Prostate gland (tissue), 2 donors: ENCODE measurements around the gene PCDH7. TPM values are rescaled to one million over a fixed set of nuclear protein-coding genes. Genes with fewer than 3 reads are reported as not detected.

Source experiments
- DNase-seq: peaks from one replicate; pipeline ENCODE4 v3.0.0-alpha.2; 2019; ENCODE audit warnings: low spot score
- H3K27ac ChIP-seq, 2 donors: fragments of 200-600 bp; sonication (generic); 2 replicates each; pipeline ENCODE4 v1.5.1; 2017 to 2019
- H3K27me3 ChIP-seq: fragments of 200-600 bp; sonication (generic); replicated peaks from 2 replicates; pipeline ENCODE4 v1.5.1; 2019; ENCODE audit not compliant: insufficient read depth
- H3K36me3 ChIP-seq, 2 donors: fragments of 200-600 bp; sonication (generic); 1 replicate in 1 of 2; 2 replicates in 1 of 2; pipeline versions ENCODE4 v1.5.1 to v1.8.1; 2017 to 2019
- H3K4me1 ChIP-seq: fragments of 200-600 bp; sonication (generic); replicated peaks from 2 replicates; pipeline ENCODE4 v1.5.1; 2019
- H3K4me3 ChIP-seq, 2 donors: fragments of 200-600 bp; sonication (generic); 2 replicates each; pipeline ENCODE4 v1.5.1; 2017 to 2019
- H3K9me3 ChIP-seq: fragments of 200-600 bp; sonication (generic); 2 replicates; pipeline ENCODE4 v1.5.1; 2017
- CTCF ChIP-seq, 4 experiments: fragments of 200-600 bp in 2 of 4; fragments of 450-650 bp in 2 of 4; sonication (generic) in 2 of 4; IDR thresholded peaks; 1 replicate in 3 of 4; 2 replicates in 1 of 4; pipeline ENCODE4 v1.5.1; 2016 to 2019; ENCODE audit warnings: antibody characterized with exemption in 4 of 4, mild to moderate bottlenecking in 2 of 4, moderate library complexity in 2 of 4
- POLR2A ChIP-seq: fragments of 450-650 bp; IDR thresholded peaks from one replicate; pipeline ENCODE4 v1.6.1; 2016; ENCODE audit warnings: antibody characterized with exemption, mild to moderate bottlenecking
- POLR2AphosphoS5 ChIP-seq: sonication (generic); formaldehyde crosslinking; IDR thresholded peaks from one replicate; pipeline ENCODE4 v1.6.1; 2017; ENCODE audit warnings: antibody characterized with exemption
- WGBS: methylation state at CpG from one replicate; pipeline ENCODE4 v1.1.5; 2018; 5-methylcytosine and 5-hydroxymethylcytosine counted together
- intact Hi-C: fragments of 100-400 bp; cut with DNase I; formaldehyde crosslinking; loops from one replicate; pipeline ENCODE4 v1.14.2; 2022
- total RNA-seq, 2 donors: library from RNA; depleted of rRNA; stranded (reverse); fragments of >200 nt; gene quantifications; one replicate each; pipeline ENCODE4 v1.1.0, GENCODE V29; 2016

PCDH7 gene
- total RNA-seq, 2 donors from 2014 or later = 44.3 to 49.4 TPM

GRCh38 chr4:30744957-30745640 lies 24.9 kb downstream of the PCDH7 start:
- Histone ChIP-seq H3K4me1 (no peaks in the 10 kb centered on the region), H3K9me3 (no peaks in the 10 kb centered on the region), H3K4me3 (no peak overlapping the region), H3K36me3 (no peaks in the 10 kb centered on the region), H3K27me3 (no peaks in the 10 kb centered on the region), H3K27ac (no peak overlapping the region)
- intact Hi-C loops = no loop called here
- no peak for DNase-seq
- TF ChIP-seq POLR2AphosphoS5 (no peak), POLR2A (no peak)
- WGBS = 80% methylated on average over 4 of the region's 4 CpGs

GRCh38 chr4:30746735-30747134 lies 26.6 kb downstream of the PCDH7 start:
- WGBS = 43% methylated on average over 1 of the region's 1 CpG
- no peak overlapping the region for H3K4me3 ChIP-seq
- H3K36me3 ChIP-seq = no peaks in the 10 kb centered on the region
- intact Hi-C loops = no loop called here
- TF ChIP-seq POLR2AphosphoS5 (no peak), CTCF (IDR thresholded peaks at IDR 0.05) (no peak), POLR2A (no peak)
- no peaks in the 10 kb centered on the region for H3K27me3 ChIP-seq
- H3K4me1 ChIP-seq = no peaks in the 10 kb centered on the region
- H3K9me3 ChIP-seq = no peaks in the 10 kb centered on the region
- DNase-seq = no peak
- no peak overlapping the region for H3K27ac ChIP-seq

GRCh38 chr4:30753316-30753715 lies 33.1 kb downstream of the PCDH7 start:
- intact Hi-C loops = no loop called here
- no peaks in the 10 kb centered on the region for H3K4me1 ChIP-seq
- H3K9me3 ChIP-seq = no peaks in the 10 kb centered on the region
- WGBS = 76% methylated on average over 3 of the region's 3 CpGs
- TF ChIP-seq CTCF (IDR thresholded peaks at IDR 0.05) = no peak
- TF ChIP-seq POLR2AphosphoS5 = no peak
- no peak for TF ChIP-seq POLR2A
- H3K36me3 ChIP-seq = no peaks in the 10 kb centered on the region
- H3K4me3 ChIP-seq = no peak overlapping the region
- peaks cover 2% of the 10 kb centered on the region for H3K27me3 ChIP-seq
- no peak for DNase-seq
- H3K27ac ChIP-seq = no peak overlapping the region

GRCh38 chr4:30754021-30754420 lies 33.9 kb downstream of the PCDH7 start:
- Histone ChIP-seq H3K4me3 (no peak overlapping the region), H3K27ac (no peak overlapping the region), H3K27me3 (peaks cover 2% of the 10 kb centered on the region), H3K9me3 (no peaks in the 10 kb centered on the region), H3K36me3 (no peaks in the 10 kb centered on the region), H3K4me1 (no peaks in the 10 kb centered on the region)
- 98% methylated on average over 3 of the region's 3 CpGs for WGBS
- DNase-seq = no peak
- intact Hi-C loops = no loop called here
- TF ChIP-seq POLR2A (no peak), CTCF (IDR thresholded peaks at IDR 0.05) (no peak), POLR2AphosphoS5 (no peak)

GRCh38 chr4:30755346-30755745 lies 35.2 kb downstream of the PCDH7 start:
- H3K36me3 ChIP-seq = no peaks in the 10 kb centered on the region
- no peak for DNase-seq
- intact Hi-C loops = no loop called here
- no peak overlapping the region for H3K27ac ChIP-seq
- TF ChIP-seq CTCF (IDR thresholded peaks at IDR 0.05) (no peak), POLR2AphosphoS5 (no peak), POLR2A (no peak)
- H3K27me3 ChIP-seq = peaks cover 2% of the 10 kb centered on the region
- no peak overlapping the region for H3K4me3 ChIP-seq
- H3K4me1 ChIP-seq = no peaks in the 10 kb centered on the region
- H3K9me3 ChIP-seq = no peaks in the 10 kb centered on the region
